Activated CD8-positive, alpha-beta T cell treated with anti-CD3 and anti-CD28 coated beads for 36 hours (primary cell): ENCODE data around the gene PAXIP1. TPM values are rescaled to one million over a fixed set of nuclear protein-coding genes. Genes with fewer than 3 reads are reported as not detected.

Experiments
- ATAC-seq: fragments of 200-7000 bp; cut with Tn5 transposase; one replicate; pipeline ENCODE4 v1.10.0; 2021; ENCODE audit warnings: mild to moderate bottlenecking, moderate library complexity
- CTCF ChIA-PET: fragments of 350-600 bp; sonication (Branson Sonifier 250); formaldehyde crosslinking; loops from one replicate; lab custom pipeline; 2021; ENCODE audit warnings: antibody characterized with exemption; lab: Charles Lee
- POLR2A ChIA-PET: fragments of 350-600 bp; sonication (Branson Sonifier 250); formaldehyde crosslinking; loops from one replicate; lab custom pipeline; 2021; ENCODE audit warnings: antibody characterized with exemption; lab: Charles Lee
- DNase-seq: peaks from one replicate; pipeline ENCODE4 v3.0.0-alpha.2; 2020
- H3K27ac Mint-ChIP-seq: one replicate; pipeline ENCODE4 v1.8.0; 2021; ENCODE audit warnings: mild to moderate bottlenecking, mixed read lengths
- H3K27me3 Mint-ChIP-seq: one replicate; pipeline ENCODE4 v1.8.0; 2021; ENCODE audit warnings: mixed read lengths
- H3K36me3 Mint-ChIP-seq: one replicate; pipeline ENCODE4 v1.8.0; 2021; ENCODE audit warnings: low read depth, mixed read lengths
- H3K4me1 Mint-ChIP-seq: one replicate; pipeline ENCODE4 v1.8.0; 2021; ENCODE audit warnings: low read depth, mixed read lengths
- H3K4me3 Mint-ChIP-seq: one replicate; pipeline ENCODE4 v1.8.0; 2021; ENCODE audit warnings: mild to moderate bottlenecking, moderate library complexity, mixed read lengths
- H3K9me3 Mint-ChIP-seq: one replicate; pipeline ENCODE4 v1.8.0; 2021; ENCODE audit warnings: mixed read lengths
- CTCF ChIP-seq: fragments of 200-600 bp; IDR thresholded peaks from one replicate; pipeline ENCODE4 v1.8.0; 2022; ENCODE audit warnings: antibody characterized with exemption, mild to moderate bottlenecking
- intact Hi-C: fragments of 100-400 bp; cut with micrococcal nuclease; formaldehyde crosslinking; loops from one replicate; pipeline ENCODE4 v1.10.0; 2022
- total RNA-seq, 2 experiments: library from RNA; stranded (reverse); gene quantifications; one replicate each; pipeline ENCODE4 v1.2.3, GENCODE V29; 2021

The PAXIP1 gene
- total RNA-seq, 2 experiments from 2014 or later: 20.5 to 23.9 TPM

DNA sequence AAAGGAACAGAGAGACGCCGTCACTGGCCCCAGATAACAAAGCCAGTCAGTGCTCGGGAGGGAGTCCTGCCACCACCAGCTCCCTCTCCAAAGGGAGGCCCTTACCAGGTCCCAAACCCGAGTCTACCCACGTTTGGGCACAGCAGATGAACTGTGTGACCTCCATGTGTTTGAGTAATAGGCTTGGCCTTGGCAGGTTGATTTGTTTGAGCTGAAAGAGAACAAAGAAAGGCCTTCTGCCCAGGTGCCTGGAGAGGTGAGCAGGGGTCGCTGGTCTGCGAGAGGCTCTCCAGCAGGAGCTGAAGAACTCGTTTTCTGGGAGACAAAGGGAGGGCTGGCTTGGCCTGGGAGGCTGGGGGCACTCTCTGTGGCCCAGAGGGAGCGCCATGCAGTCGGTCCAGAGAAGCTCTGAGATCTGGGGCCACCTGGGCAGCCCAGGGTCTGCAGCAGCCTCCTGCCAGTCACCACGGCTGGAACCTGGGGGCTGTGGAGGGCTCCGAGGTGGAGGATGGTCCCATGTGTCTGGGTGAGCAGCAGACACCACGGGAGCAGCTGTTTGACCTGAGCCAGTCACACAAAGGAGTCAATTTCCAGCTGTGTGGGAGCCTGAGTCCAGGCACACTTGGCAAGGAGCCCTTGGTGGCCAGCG lies 99.7 kb downstream of the PAXIP1 start:
- ATAC-seq: no peak
- no peak overlapping the region for H3K27ac Mint-ChIP-seq
- H3K4me3 Mint-ChIP-seq: no peak overlapping the region
- H3K36me3 Mint-ChIP-seq: no peaks in the 10 kb centered on the region
- no peak for DNase-seq
- intact Hi-C loops: no loop called here
- ChIA-PET CTCF (interaction anchor here (0.8 kb wide), 2 partner anchors 11 to 80 kb away, joined by 3 read pairs; no protein-coding TSS in a partner anchor), POLR2A (no interaction called here)
- no peak for TF ChIP-seq CTCF
- H3K27me3 Mint-ChIP-seq: peaks cover 4% of the 10 kb centered on the region
- H3K4me1 Mint-ChIP-seq: no peaks in the 10 kb centered on the region
- no peaks in the 10 kb centered on the region for H3K9me3 Mint-ChIP-seq

GRCh38 chr7:154902600-154903082 lies 100.3 kb downstream of the PAXIP1 start:
- Mint-ChIP-seq H3K4me3 (no peak overlapping the region), H3K27me3 (peaks cover 1% of the 10 kb centered on the region), H3K27ac (no peak overlapping the region), H3K9me3 (no peaks in the 10 kb centered on the region), H3K4me1 (no peaks in the 10 kb centered on the region), H3K36me3 (no peaks in the 10 kb centered on the region)
- ATAC-seq: no peak
- intact Hi-C loops: no loop called here
- TF ChIP-seq CTCF: no peak
- CTCF ChIA-PET: interaction anchor here (0.8 kb wide), 2 partner anchors 12 to 80 kb away, joined by 3 read pairs; no protein-coding TSS in a partner anchor
- no peak for DNase-seq
- POLR2A ChIA-PET: no interaction called here

GRCh38 chr7:154899862-154900261 lies 103.1 kb downstream of the PAXIP1 start:
- ChIA-PET POLR2A (no interaction called here), CTCF (interaction anchor here (3.0 kb wide), 1 partner anchor 13 kb away, joined by 14 read pairs; no protein-coding TSS in a partner anchor)
- no peak for DNase-seq
- intact Hi-C loops: no loop called here
- ATAC-seq: no peak
- H3K27ac Mint-ChIP-seq: no peak overlapping the region
- H3K36me3 Mint-ChIP-seq: no peaks in the 10 kb centered on the region
- no peak for TF ChIP-seq CTCF
- no peak overlapping the region for H3K4me3 Mint-ChIP-seq
- H3K27me3 Mint-ChIP-seq: peaks cover 5% of the 10 kb centered on the region
- no peaks in the 10 kb centered on the region for H3K9me3 Mint-ChIP-seq
- no peaks in the 10 kb centered on the region for H3K4me1 Mint-ChIP-seq

GRCh38 chr7:154898973-154899855 lies 103.7 kb downstream of the PAXIP1 start:
- Mint-ChIP-seq H3K27ac (no peak overlapping the region), H3K9me3 (no peaks in the 10 kb centered on the region), H3K4me3 (no peak overlapping the region), H3K36me3 (no peaks in the 10 kb centered on the region), H3K27me3 (peaks cover 5% of the 10 kb centered on the region), H3K4me1 (no peaks in the 10 kb centered on the region)
- TF ChIP-seq CTCF: no peak
- intact Hi-C loops: no loop called here
- DNase-seq: no peak
- ATAC-seq: no peak
- ChIA-PET CTCF (interaction anchor here (1.6 to 3.0 kb wide), 2 partner anchors 14 to 15 kb away, joined by 6 to 14 read pairs; no protein-coding TSS in a partner anchor), POLR2A (no interaction called here)
